Neural progenitor cell (in vitro differentiated cells): ENCODE data around the gene CHAC1. TPM values are rescaled to one million over a fixed set of nuclear protein-coding genes. Genes with fewer than 3 reads are reported as not detected.

Experiments used
- DNase-seq: peaks from one replicate; pipeline ENCODE4 v3.0.0-alpha.2; 2016; ENCODE audit warnings: low spot score
- H2AFZ ChIP-seq: fragments of 200-600 bp; sonication (generic); replicated peaks from 2 replicates; pipeline ENCODE4 v1.6.1; 2016; ENCODE audit warnings: antibody characterized with exemption
- H3F3A ChIP-seq: fragments of 200-600 bp; sonication (generic); 2 replicates; pipeline ENCODE4 v1.6.1; 2016; ENCODE audit warnings: antibody characterized with exemption, low read depth
- H3K27ac ChIP-seq: fragments of 200-600 bp; sonication (generic); 2 replicates; pipeline ENCODE4 v1.5.1; 2016; ENCODE audit warnings: mild to moderate bottlenecking
- H3K27me3 ChIP-seq: fragments of 200-600 bp; sonication (generic); 2 replicates; pipeline ENCODE4 v1.6.1; 2016; ENCODE audit warnings: mild to moderate bottlenecking, moderate library complexity
- H3K36me3 ChIP-seq: fragments of 200-600 bp; sonication (generic); 2 replicates; pipeline ENCODE4 v1.5.1; 2016
- H3K4me1 ChIP-seq: fragments of 200-600 bp; sonication (generic); 2 replicates; pipeline ENCODE4 v1.6.1; 2016; ENCODE audit warnings: mixed run types
- H3K4me2 ChIP-seq: fragments of 200-600 bp; sonication (generic); 2 replicates; pipeline ENCODE4 v1.6.1; 2016
- H3K4me3 ChIP-seq: fragments of 200-600 bp; sonication (generic); 2 replicates; pipeline ENCODE4 v1.5.1; 2016
- H3K79me2 ChIP-seq: fragments of 200-600 bp; sonication (generic); 2 replicates; pipeline ENCODE4 v1.6.1; 2016; ENCODE audit warnings: low read depth
- H3K9ac ChIP-seq: fragments of 200-600 bp; sonication (generic); 2 replicates; pipeline ENCODE4 v1.6.1; 2016
- H3K9me3 ChIP-seq: fragments of 200-600 bp; sonication (generic); 2 replicates; pipeline ENCODE4 v1.5.1; 2016; ENCODE audit warnings: low read depth
- H4K20me1 ChIP-seq: fragments of 200-600 bp; sonication (generic); 2 replicates; pipeline ENCODE4 v1.6.1; 2016; ENCODE audit warnings: low read depth
- H3K27ac Mint-ChIP-seq: 3 replicates; pipeline ENCODE4 v1.8.0; 2021; ENCODE audit warnings: mixed read lengths
- H3K27me3 Mint-ChIP-seq: 2 replicates; pipeline ENCODE4 v1.8.0; 2022; ENCODE audit warnings: low read depth, mild to moderate bottlenecking, inconsistent platforms, moderate library complexity, mixed read lengths; ENCODE audit not compliant: insufficient read depth
- H3K36me3 Mint-ChIP-seq: 3 replicates; pipeline ENCODE4 v1.8.0; 2021; ENCODE audit warnings: mixed read lengths
- H3K4me1 Mint-ChIP-seq: 3 replicates; pipeline ENCODE4 v1.8.0; 2021; ENCODE audit warnings: mixed read lengths
- H3K4me3 Mint-ChIP-seq: 3 replicates; pipeline ENCODE4 v1.8.0; 2021; ENCODE audit warnings: mild to moderate bottlenecking, moderate library complexity, mixed read lengths
- H3K9me3 Mint-ChIP-seq: 3 replicates; pipeline ENCODE4 v1.8.0; 2020; ENCODE audit warnings: mixed read lengths
- EZH2 ChIP-seq: fragments of 200-600 bp; sonication (generic); IDR thresholded peaks from 2 replicates; pipeline ENCODE4 v1.6.1; 2017; ENCODE audit warnings: antibody characterized with exemption, mild to moderate bottlenecking, moderate library complexity
- EZH2phosphoT487 ChIP-seq: fragments of 200-600 bp; sonication (generic); IDR thresholded peaks from 2 replicates; pipeline ENCODE4 v1.6.1; 2017; ENCODE audit warnings: antibody characterized with exemption
- total RNA-seq: library from RNA; depleted of rRNA; stranded (reverse); fragments of >200 nt; gene quantifications from 2 replicates; pipeline ENCODE4 v1.2.3, GENCODE V29; 2015; ENCODE audit warnings: low replicate concordance
- TF ChIP-seq, protein P1 (sequence below): fragments of 200-600 bp; sonication (generic); IDR thresholded peaks from 2 replicates; pipeline ENCODE4 v1.5.1; 2017; ENCODE audit warnings: antibody characterized with exemption, mild to moderate bottlenecking

CHAC1 gene
- total RNA-seq, 1 donor from 2014 or later, result 2.4 TPM

DNA sequence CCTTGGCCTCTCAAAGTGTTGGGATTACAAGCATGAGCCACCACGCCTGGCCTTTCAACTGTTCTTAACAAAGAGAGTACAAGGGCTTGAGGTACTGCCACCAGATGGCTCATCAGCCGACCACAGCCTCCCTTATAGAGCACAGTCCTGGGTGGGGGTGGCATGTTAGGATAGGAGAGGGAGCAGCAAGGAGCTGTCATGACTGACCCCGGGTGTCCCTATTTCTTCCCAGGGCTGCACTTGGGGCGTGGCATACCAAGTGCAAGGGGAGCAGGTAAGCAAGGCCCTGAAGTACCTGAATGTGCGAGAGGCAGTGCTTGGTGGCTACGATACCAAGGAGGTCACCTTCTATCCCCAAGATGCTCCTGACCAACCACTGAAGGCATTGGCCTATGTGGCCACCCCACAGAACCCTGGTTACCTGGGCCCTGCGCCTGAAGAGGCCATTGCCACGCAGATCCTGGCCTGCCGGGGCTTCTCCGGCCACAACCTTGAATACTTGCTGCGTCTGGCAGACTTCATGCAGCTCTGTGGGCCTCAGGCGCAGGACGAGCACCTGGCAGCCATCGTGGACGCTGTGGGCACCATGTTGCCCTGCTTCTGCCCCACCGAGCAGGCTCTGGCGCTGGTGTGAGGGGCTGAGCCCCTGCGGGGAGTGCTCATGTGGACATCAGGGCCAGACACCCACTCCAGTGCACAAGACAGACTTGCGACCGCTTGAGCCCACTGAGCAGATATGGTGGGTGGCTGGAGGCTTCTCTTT is 2.1 kb downstream of the CHAC1 start:
- H3K4me1 ChIP-seq, result peaks cover 13% of the 10 kb centered on the region
- no peaks in the 10 kb centered on the region for H3K36me3 ChIP-seq
- no peak for DNase-seq
- H3K4me1 Mint-ChIP-seq, result peaks cover 28% of the 10 kb centered on the region
- H4K20me1 ChIP-seq, result no peaks in the 10 kb centered on the region
- no peak overlapping the region for H3K4me2 ChIP-seq
- no peak for TF ChIP-seq EZH2
- TF ChIP-seq EZH2phosphoT487, result no peak
- TF ChIP-seq, protein P1, sequence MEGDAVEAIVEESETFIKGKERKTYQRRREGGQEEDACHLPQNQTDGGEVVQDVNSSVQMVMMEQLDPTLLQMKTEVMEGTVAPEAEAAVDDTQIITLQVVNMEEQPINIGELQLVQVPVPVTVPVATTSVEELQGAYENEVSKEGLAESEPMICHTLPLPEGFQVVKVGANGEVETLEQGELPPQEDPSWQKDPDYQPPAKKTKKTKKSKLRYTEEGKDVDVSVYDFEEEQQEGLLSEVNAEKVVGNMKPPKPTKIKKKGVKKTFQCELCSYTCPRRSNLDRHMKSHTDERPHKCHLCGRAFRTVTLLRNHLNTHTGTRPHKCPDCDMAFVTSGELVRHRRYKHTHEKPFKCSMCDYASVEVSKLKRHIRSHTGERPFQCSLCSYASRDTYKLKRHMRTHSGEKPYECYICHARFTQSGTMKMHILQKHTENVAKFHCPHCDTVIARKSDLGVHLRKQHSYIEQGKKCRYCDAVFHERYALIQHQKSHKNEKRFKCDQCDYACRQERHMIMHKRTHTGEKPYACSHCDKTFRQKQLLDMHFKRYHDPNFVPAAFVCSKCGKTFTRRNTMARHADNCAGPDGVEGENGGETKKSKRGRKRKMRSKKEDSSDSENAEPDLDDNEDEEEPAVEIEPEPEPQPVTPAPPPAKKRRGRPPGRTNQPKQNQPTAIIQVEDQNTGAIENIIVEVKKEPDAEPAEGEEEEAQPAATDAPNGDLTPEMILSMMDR, result no peak
- no peaks in the 10 kb centered on the region for H3K9me3 ChIP-seq
- H3K4me3 ChIP-seq, result no peak overlapping the region
- H3K36me3 Mint-ChIP-seq, result peaks cover 3% of the 10 kb centered on the region
- peak overlapping the region; percentile 50 for H3K4me3 Mint-ChIP-seq
- H2AFZ ChIP-seq, result no peak overlapping the region
- H3K27me3 ChIP-seq, result peaks cover 17% of the 10 kb centered on the region
- no peaks in the 10 kb centered on the region for H3K9me3 Mint-ChIP-seq
- no peak overlapping the region for H3K9ac ChIP-seq
- H3K79me2 ChIP-seq, result no peaks in the 10 kb centered on the region
- H3F3A ChIP-seq, result peaks cover 13% of the 10 kb centered on the region
- H3K27ac Mint-ChIP-seq, result no peak overlapping the region
- H3K27me3 Mint-ChIP-seq, result peaks cover 16% of the 10 kb centered on the region
- H3K27ac ChIP-seq, result no peak overlapping the region

DNA sequence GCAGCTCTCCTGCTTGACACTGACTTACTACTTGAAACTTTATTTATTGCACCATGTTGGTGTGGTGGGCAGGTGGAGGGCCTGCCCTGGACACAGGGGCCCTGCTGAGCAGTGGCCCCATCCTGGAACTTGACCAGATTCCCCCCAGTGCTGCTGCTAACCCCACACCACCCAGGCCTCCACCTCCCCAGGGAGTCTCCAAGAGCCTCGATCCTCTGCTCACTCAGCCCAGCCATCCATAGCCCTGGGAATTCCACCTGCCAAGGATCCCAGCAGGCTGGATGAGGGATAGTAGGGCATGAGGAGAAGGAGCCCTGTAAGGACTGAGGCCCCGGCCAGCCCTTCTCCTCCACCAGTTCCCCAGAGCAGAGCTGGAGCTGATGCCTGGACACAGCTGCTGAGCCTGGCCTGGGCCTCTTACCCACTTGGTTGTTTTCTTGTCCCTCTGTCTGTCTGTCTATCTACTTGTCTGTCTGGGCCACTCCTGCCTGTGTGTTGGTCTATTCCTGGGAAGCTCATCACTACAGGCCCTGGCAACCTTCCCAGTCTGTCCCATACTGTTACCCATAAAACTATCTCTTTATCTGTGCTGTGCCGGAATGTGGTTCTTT is 2.8 kb downstream of the CHAC1 start:
- peaks cover 13% of the 10 kb centered on the region for H3F3A ChIP-seq
- no peaks in the 10 kb centered on the region for H3K36me3 ChIP-seq
- no peak for TF ChIP-seq EZH2
- no peak for TF ChIP-seq EZH2phosphoT487
- TF ChIP-seq, protein P1, result no peak
- Mint-ChIP-seq H3K27me3 (peaks cover 14% of the 10 kb centered on the region), H3K36me3 (peaks cover 3% of the 10 kb centered on the region), H3K4me3 (peak overlapping the region; percentile 58), H3K4me1 (peaks cover 28% of the 10 kb centered on the region), H3K9me3 (no peaks in the 10 kb centered on the region), H3K27ac (no peak overlapping the region)
- peaks cover 13% of the 10 kb centered on the region for H3K4me1 ChIP-seq
- DNase-seq, result no peak
- H3K27ac ChIP-seq, result no peak overlapping the region
- H3K4me2 ChIP-seq, result no peak overlapping the region
- peaks cover 17% of the 10 kb centered on the region for H3K27me3 ChIP-seq
- no peak overlapping the region for H3K4me3 ChIP-seq
- no peaks in the 10 kb centered on the region for H3K79me2 ChIP-seq
- no peaks in the 10 kb centered on the region for H4K20me1 ChIP-seq
- no peak overlapping the region for H2AFZ ChIP-seq
- no peaks in the 10 kb centered on the region for H3K9me3 ChIP-seq
- no peak overlapping the region for H3K9ac ChIP-seq

DNA sequence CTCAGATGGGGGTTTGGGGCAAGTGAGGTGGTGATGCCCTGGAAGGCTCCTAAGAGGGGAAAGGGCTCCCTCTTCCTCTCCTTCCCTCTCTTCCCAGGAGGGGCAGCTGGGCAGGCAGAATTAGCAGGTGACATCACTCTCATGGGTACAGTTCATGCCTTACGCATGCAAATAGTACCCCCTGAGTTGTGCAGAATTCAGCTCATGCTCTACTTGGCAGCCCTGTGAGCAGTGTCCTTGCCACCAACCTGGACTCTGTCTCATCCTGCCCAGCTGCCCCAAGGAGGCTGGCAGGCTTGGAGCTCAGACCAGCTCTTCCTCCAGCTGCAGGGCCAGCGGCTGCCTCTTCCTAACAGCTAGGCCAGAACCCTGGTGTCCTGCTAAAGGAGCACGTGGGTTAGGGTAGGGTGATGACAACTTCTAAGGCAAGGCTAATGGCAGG is 3.3 kb downstream of the CHAC1 start:
- Mint-ChIP-seq H3K4me3 (no peak overlapping the region), H3K27me3 (peaks cover 14% of the 10 kb centered on the region), H3K27ac (no peak overlapping the region), H3K36me3 (peaks cover 3% of the 10 kb centered on the region), H3K4me1 (peaks cover 28% of the 10 kb centered on the region), H3K9me3 (no peaks in the 10 kb centered on the region)
- Histone ChIP-seq H3K4me2 (no peak overlapping the region), H3K4me1 (peaks cover 13% of the 10 kb centered on the region), H3K27me3 (peaks cover 17% of the 10 kb centered on the region), H3F3A (peaks cover 13% of the 10 kb centered on the region), H3K9ac (no peak overlapping the region), H3K36me3 (no peaks in the 10 kb centered on the region), H3K9me3 (no peaks in the 10 kb centered on the region), H2AFZ (no peak overlapping the region), H4K20me1 (no peaks in the 10 kb centered on the region), H3K27ac (no peak overlapping the region), H3K4me3 (no peak overlapping the region), H3K79me2 (no peaks in the 10 kb centered on the region)
- DNase-seq, result no peak
- TF ChIP-seq, protein P1, result no peak
- TF ChIP-seq EZH2phosphoT487 (no peak), EZH2 (no peak)
